Endothelial cell (in vitro differentiated cells): ENCODE data around the gene RAD51B. TPM values are rescaled to one million over a fixed set of nuclear protein-coding genes. Genes with fewer than 3 reads are reported as not detected.

ENCODE experiments used
- DNase-seq: peaks from one replicate; pipeline ENCODE4 v3.0.0; 2021; ENCODE audit warnings: low spot score
- H3K27ac Mint-ChIP-seq: one replicate; pipeline ENCODE4 v1.8.0; 2021; ENCODE audit warnings: mixed read lengths, inconsistent platforms; ENCODE audit not compliant: unreplicated experiment
- H3K27me3 Mint-ChIP-seq: one replicate; pipeline ENCODE4 v1.8.0; 2021; ENCODE audit warnings: mild to moderate bottlenecking, moderate library complexity, mixed read lengths, inconsistent platforms; ENCODE audit not compliant: unreplicated experiment
- H3K36me3 Mint-ChIP-seq: one replicate; pipeline ENCODE4 v1.8.0; 2021; ENCODE audit warnings: mild to moderate bottlenecking, low read depth, mixed read lengths, inconsistent platforms; ENCODE audit not compliant: unreplicated experiment
- H3K4me1 Mint-ChIP-seq: one replicate; pipeline ENCODE4 v1.8.0; 2021; ENCODE audit warnings: mild to moderate bottlenecking, mixed read lengths, inconsistent platforms; ENCODE audit not compliant: unreplicated experiment
- H3K4me3 Mint-ChIP-seq: one replicate; pipeline ENCODE4 v1.8.0; 2021; ENCODE audit warnings: mild to moderate bottlenecking, mixed read lengths, inconsistent platforms; ENCODE audit not compliant: unreplicated experiment
- H3K9me3 Mint-ChIP-seq: one replicate; pipeline ENCODE4 v1.8.0; 2021; ENCODE audit warnings: mixed read lengths, inconsistent platforms; ENCODE audit not compliant: unreplicated experiment
- total RNA-seq: library from RNA; stranded (reverse); fragmentation: NEBNext Ultra II Directional; extraction: Animal tissue kit (Norgen Biotek cat#: 25700); gene quantifications from one replicate; pipeline ENCODE4 v1.2.1, GENCODE V29; 2021; ENCODE audit not compliant: unreplicated experiment
- TF ChIP-seq, protein P1 (sequence below): fragments of 200-600 bp; sonication (generic); IDR thresholded peaks from one replicate; pipeline ENCODE4 v1.5.0; 2021; ENCODE audit warnings: antibody characterized with exemption; ENCODE audit not compliant: unreplicated experiment

The RAD51B gene
- total RNA-seq, 1 donor from 2014 or later, result 23.5 TPM

DNA sequence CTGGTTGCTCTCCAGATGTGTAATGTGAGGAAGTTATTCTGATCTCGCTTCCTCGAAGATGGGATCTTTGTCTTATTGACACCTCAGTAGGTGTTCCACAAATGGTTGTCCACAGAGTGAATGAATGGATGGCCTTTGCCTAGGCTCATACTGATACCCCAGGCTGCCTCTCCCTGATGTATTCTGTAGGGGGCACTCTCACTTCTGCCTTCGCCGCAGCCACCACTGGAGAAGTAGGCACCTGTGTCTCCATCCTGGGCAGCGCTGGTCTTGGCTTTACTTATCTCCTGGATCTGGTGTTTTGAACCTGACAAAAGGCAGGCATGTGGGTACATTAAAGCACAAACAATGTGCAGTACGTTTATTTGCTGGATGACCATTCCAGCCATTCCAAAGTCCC is 891.2 kb downstream of the RAD51B start:
- peaks cover 58% of the 10 kb centered on the region for H3K4me1 Mint-ChIP-seq
- no peaks in the 10 kb centered on the region for H3K9me3 Mint-ChIP-seq
- no peak overlapping the region for H3K4me3 Mint-ChIP-seq
- H3K36me3 Mint-ChIP-seq, result no peaks in the 10 kb centered on the region
- H3K27ac Mint-ChIP-seq, result peak overlapping the region; percentile 85
- H3K27me3 Mint-ChIP-seq, result peaks cover 3% of the 10 kb centered on the region
- TF ChIP-seq, protein P1, sequence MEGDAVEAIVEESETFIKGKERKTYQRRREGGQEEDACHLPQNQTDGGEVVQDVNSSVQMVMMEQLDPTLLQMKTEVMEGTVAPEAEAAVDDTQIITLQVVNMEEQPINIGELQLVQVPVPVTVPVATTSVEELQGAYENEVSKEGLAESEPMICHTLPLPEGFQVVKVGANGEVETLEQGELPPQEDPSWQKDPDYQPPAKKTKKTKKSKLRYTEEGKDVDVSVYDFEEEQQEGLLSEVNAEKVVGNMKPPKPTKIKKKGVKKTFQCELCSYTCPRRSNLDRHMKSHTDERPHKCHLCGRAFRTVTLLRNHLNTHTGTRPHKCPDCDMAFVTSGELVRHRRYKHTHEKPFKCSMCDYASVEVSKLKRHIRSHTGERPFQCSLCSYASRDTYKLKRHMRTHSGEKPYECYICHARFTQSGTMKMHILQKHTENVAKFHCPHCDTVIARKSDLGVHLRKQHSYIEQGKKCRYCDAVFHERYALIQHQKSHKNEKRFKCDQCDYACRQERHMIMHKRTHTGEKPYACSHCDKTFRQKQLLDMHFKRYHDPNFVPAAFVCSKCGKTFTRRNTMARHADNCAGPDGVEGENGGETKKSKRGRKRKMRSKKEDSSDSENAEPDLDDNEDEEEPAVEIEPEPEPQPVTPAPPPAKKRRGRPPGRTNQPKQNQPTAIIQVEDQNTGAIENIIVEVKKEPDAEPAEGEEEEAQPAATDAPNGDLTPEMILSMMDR, result no peak
- DNase-seq, result no peak

DNA sequence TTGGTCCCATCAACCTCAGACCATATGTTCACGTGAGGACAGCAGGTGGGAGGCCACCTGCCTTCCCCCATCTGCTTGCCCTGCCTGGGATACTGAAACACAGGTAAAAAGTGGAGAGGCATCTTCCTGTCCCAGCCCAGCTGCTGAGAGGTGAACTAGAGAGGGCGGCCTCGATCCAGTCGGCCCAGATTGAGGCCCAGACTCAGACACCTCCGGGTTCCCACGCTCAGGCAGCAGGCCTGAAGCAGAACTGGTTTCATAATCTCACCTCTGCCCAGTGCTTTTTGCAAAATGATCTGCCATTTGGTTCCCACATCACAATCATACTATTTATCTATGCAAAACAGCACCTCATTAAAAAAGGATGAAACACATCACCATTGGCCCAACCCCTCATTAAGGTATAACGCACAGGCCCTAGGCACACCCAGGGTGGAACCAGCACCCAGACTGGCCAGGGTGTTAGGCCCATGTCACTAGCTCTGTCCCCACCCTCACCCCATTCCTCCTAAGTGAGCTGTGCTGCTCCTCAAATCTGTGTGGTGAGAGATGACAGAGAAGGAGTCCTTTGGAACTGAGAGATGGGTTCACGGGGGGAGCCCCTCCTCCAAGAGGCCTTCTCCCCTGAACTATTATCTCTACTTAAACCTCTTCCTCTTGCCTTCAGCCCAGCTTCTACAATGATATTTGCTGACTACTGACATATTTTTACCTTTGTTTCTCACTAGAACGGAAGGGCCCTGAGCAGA is 892.2 kb downstream of the RAD51B start:
- DNase-seq, result no peak
- peaks cover 3% of the 10 kb centered on the region for H3K27me3 Mint-ChIP-seq
- peak overlapping the region; percentile 85 for H3K27ac Mint-ChIP-seq
- H3K4me1 Mint-ChIP-seq, result peaks cover 56% of the 10 kb centered on the region
- no peaks in the 10 kb centered on the region for H3K9me3 Mint-ChIP-seq
- TF ChIP-seq, protein P1, result no peak
- H3K36me3 Mint-ChIP-seq, result no peaks in the 10 kb centered on the region
- H3K4me3 Mint-ChIP-seq, result no peak overlapping the region

DNA sequence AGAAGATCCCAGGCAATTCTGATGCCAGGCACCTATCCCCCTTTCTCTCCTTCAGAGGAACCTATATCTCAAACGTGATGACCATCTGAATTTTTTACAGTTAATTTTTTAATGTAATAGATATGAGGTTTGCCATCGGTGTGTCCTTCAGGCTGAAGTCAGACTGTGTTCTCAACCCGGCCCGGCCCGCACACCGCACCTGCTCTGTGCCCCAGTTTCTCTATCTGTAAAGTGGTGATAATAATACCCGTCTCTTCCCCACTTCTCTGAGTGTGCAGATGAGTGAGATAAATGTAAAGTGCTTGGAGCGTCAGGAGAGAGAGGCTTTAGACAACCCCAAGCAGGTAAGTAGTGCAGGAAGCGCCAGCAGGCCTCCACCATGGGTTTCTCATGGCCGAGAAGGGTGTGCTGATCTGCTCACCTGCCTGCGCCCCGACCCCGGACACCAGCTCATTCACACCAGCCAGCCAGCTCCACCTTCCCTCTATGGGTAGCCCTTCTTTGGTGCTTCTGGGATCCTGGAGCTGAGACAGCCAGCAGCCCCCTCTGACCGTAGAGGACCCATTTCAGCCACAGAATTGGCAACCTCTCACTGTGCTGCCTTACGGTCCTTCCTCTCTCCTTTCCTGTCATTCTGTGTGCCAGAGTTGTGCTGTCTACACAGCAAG is 893.3 kb downstream of the RAD51B start:
- no peaks in the 10 kb centered on the region for H3K9me3 Mint-ChIP-seq
- DNase-seq, result no peak
- H3K27ac Mint-ChIP-seq, result no peak overlapping the region
- no peak overlapping the region for H3K4me3 Mint-ChIP-seq
- no peaks in the 10 kb centered on the region for H3K36me3 Mint-ChIP-seq
- TF ChIP-seq, protein P1, result no peak
- H3K27me3 Mint-ChIP-seq, result peaks cover 3% of the 10 kb centered on the region
- H3K4me1 Mint-ChIP-seq, result peaks cover 51% of the 10 kb centered on the region

DNA sequence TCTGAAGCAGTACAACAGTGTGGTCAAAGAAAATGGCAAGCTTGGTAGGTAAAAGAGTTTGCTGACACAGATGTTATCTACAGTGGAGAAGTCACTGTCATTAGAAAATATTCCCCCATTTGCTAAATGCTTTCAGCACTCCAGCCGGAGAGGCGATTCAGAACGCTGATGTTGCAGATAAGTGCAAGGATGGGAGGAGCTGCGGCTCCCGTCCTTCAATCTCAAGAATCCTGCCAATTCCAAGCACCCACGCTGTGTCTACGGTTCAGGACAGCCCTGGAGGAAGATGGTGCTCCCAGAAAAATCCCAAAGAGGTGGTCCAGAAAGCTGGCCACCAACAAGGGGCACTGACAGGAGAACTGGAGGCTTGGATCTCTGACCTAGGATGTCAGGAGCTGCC is 894.2 kb downstream of the RAD51B start:
- no peak for DNase-seq
- Mint-ChIP-seq H3K36me3 (no peaks in the 10 kb centered on the region), H3K27me3 (peaks cover 3% of the 10 kb centered on the region), H3K4me1 (peaks cover 51% of the 10 kb centered on the region), H3K4me3 (no peak overlapping the region), H3K27ac (no peak overlapping the region), H3K9me3 (no peaks in the 10 kb centered on the region)
- TF ChIP-seq, protein P1, result no peak
